Measurements from ENCODE around the gene SMTN. TPM values are rescaled to one million over a fixed set of nuclear protein-coding genes. Genes with fewer than 3 reads are reported as not detected.

SMTN gene
- total and polyA plus RNA-seq, 8 donors: 25.5 to 77.4 (median 40.0) TPM

DNA sequence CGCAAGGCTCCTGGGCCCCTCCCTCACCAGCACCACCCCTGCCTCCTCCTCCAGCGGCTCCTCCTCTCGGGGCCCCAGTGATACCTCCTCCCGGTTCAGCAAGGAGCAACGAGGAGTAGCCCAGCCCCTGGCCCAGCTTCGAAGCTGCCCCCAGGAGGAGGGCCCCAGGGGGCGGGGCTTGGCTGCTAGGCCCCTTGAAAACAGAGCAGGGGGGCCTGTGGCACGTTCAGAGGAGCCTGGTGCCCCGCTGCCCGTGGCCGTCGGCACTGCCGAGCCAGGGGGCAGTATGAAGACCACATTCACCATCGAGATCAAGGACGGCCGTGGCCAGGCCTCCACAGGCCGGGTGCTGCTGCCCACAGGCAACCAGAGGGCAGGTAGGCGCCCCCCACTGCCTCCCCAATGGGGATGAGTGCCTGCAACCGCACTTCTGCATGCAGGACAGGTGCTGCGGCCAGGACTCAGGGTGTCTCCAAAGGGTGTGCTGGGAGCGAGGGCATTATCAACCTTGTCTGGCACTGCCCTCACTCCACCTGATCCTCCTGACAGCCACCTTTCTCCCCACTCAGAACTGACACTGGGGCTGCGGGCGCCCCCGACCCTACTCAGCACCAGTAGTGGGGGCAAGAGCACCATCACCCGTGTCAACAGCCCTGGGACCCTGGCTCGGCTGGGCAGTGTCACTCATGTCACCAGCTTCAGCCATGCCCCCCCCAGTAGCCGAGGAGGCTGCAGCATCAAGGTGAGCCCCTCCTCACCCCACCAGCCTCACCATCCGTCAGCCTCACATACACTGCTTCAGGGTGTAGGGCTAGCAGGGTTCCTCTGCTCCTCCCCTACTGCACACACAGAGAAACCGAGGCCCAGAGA lies 10.2 kb downstream of the SMTN start:
- no peaks in the 10 kb centered on the region for H3K4me1 ChIP-seq
- no peaks in the 10 kb centered on the region for H3K9me3 ChIP-seq
- peak in 4 of 6 donors; percentile 16 to 75 (median 28) for DNase-seq
- H3K36me3 ChIP-seq: peaks cover 4 to 73% (median 25%) of the 10 kb centered on the region in 3 donors
- intact Hi-C loops (cut with DNase I): no loop called here
- 85 to 88% methylated on average over 29 of the region's 29 CpGs for WGBS, 2 donors
- no peaks in the 10 kb centered on the region for H3K27me3 ChIP-seq
- no peak overlapping the region for H3K4me3 ChIP-seq
- FAIRE-seq: no peak
- TF ChIP-seq, protein P1, sequence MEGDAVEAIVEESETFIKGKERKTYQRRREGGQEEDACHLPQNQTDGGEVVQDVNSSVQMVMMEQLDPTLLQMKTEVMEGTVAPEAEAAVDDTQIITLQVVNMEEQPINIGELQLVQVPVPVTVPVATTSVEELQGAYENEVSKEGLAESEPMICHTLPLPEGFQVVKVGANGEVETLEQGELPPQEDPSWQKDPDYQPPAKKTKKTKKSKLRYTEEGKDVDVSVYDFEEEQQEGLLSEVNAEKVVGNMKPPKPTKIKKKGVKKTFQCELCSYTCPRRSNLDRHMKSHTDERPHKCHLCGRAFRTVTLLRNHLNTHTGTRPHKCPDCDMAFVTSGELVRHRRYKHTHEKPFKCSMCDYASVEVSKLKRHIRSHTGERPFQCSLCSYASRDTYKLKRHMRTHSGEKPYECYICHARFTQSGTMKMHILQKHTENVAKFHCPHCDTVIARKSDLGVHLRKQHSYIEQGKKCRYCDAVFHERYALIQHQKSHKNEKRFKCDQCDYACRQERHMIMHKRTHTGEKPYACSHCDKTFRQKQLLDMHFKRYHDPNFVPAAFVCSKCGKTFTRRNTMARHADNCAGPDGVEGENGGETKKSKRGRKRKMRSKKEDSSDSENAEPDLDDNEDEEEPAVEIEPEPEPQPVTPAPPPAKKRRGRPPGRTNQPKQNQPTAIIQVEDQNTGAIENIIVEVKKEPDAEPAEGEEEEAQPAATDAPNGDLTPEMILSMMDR (IDR thresholded peaks at IDR 0.05): no peak
- no peak overlapping the region for H3K27ac ChIP-seq
- no peak for ATAC-seq

DNA sequence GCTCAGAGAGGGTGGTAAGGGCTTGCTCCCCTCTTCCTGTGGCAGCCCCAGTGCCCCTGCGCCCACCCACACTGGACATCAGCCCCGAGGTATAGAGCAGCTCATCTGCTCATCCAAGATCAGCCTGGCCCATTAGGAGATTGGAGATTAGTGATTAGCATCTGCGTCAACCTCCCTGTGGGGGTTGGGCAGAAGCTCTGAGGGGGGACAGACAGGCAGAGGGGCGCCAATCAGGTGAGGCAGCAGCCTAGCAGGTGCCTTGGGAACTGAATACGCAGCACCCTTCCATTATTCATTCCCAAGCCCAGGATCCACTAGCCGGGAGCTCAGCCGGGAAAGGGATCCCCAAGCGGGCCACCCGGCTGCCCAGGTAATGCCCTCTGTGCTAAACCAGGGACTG lies 11.0 kb downstream of the SMTN start:
- FAIRE-seq: no peak
- intact Hi-C loops (cut with DNase I): no loop called here
- Histone ChIP-seq H3K36me3 (peaks cover 4 to 81% (median 32%) of the 10 kb centered on the region in 3 donors), H3K4me3 (no peak overlapping the region), H3K27ac (no peak overlapping the region), H3K27me3 (no peaks in the 10 kb centered on the region), H3K9me3 (no peaks in the 10 kb centered on the region), H3K4me1 (no peaks in the 10 kb centered on the region)
- ATAC-seq: no peak
- peak in 1 of 6 donors; percentile 13 for DNase-seq
- 92 to 94% methylated on average over 9 of the region's 9 CpGs for WGBS, 2 donors
- TF ChIP-seq, protein P1 (IDR thresholded peaks at IDR 0.05): no peak

DNA sequence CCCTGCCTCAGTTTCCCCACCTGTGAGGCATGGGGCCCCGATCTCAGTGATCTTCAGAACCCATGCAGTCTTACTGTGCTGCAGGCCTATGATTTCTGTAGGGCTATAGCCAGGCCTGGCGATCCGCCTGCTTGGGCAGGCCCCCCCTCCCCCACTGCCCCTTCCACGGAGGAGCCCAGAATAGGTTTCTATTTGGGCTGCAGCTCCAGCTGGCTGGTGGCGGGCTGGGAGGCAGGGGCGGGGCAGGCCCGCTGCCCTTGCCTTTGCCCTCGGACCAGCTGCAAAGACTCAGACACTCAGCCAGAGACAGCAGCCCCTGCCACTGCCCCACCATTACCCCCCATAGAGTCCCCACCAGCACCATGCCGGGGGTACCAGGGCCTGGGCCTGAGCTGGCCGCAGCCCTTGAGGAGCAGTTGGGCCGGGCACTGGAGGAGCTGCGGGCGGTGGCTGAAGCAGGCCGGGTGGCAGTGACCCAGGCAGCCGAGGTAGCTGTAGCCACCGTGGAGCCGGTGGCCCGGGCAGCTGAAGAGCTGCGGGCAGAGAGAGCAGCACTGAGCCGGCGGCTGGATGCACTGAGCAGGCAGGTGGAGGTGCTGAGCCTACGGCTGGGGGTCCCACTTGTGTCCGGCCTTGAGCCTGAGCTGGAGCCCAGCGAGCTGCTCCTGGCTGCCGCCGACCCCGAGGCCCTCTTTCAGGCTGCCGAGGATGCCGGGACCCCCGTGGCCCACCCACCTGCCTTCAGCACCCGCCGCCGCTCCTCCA lies 12.2 kb downstream of the SMTN start:
- TF ChIP-seq, protein P1 (IDR thresholded peaks at IDR 0.05): no peak

DNA sequence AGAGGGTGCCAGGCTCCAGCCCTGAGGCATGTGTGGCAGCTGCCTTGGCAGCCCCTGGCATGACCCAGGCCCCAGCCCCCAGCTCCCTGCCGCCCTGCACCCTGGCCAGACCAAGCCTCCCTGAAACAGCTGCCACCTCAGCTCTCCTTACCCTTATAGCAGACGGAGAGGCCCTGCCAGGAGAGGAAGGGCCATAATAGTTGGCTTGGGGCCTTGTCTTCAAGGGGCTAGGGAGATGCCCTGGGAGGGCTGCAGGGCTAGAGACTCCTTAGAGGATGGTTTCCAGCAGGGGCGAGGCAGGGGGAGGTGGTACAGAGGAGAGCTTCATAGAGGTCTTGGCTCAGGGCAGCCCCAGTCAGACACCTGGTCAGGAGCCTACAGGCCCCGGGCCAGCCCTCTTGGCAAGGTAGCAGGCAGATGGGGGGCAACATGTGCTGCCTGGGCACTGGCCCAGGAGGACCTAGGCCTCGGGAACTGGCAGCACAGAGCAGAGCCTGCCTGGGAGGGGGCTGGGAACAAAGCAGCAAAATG lies 13.0 kb downstream of the SMTN start:
- no peaks in the 10 kb centered on the region for H3K4me1 ChIP-seq
- DNase-seq (peak in 4 of 6 donors; percentile 18 to 80 (median 40)), ATAC-seq (peak in 3 of 4 donors; percentile 31 to 46 (median 36)), FAIRE-seq (no peak)
- H3K4me3 ChIP-seq: no peak overlapping the region
- H3K27me3 ChIP-seq: no peaks in the 10 kb centered on the region
- intact Hi-C loops (cut with DNase I): no loop called here
- peaks cover 4 to 80% (median 23%) of the 10 kb centered on the region in 3 donors for H3K36me3 ChIP-seq
- H3K27ac ChIP-seq: no peak overlapping the region
- no peaks in the 10 kb centered on the region for H3K9me3 ChIP-seq
- 48 to 53% methylated on average over 5 of the region's 5 CpGs for WGBS, 2 donors
- TF ChIP-seq, protein P1 (IDR thresholded peaks at IDR 0.05): no peak

More for the DNA sequence above, 12.2 kb downstream of the SMTN start:
- no peak overlapping the region for H3K4me3 ChIP-seq
- DNase-seq (peak in 3 of 6 donors; percentile 35 to 76 (median 45)), FAIRE-seq (no peak), ATAC-seq (peak in 2 of 4 donors; percentile 7 to 36)
- H3K36me3 ChIP-seq: peaks cover 4 to 83% (median 27%) of the 10 kb centered on the region in 3 donors
- H3K27ac ChIP-seq: no peak overlapping the region
- H3K9me3 ChIP-seq: no peaks in the 10 kb centered on the region
- no peaks in the 10 kb centered on the region for H3K27me3 ChIP-seq
- no peaks in the 10 kb centered on the region for H3K4me1 ChIP-seq
- intact Hi-C loops (cut with DNase I): no loop called here
- 88 to 90% methylated on average over 31 to 33 of the region's 33 CpGs for WGBS, 2 donors

Data from pancreas (tissue), 10 donors.